HG03097 (cell line): ENCODE data around the gene PAM16.

Experiments used
- ATAC-seq: cut with Tn5 transposase; IDR thresholded peaks from one replicate; pipeline ENCODE4 v1.9.1; 2021; ENCODE audit not compliant: unreplicated experiment, low FRiP score

The PAM16 gene

GRCh38 chr16:4307215-4308037 is 43.7 kb downstream of the PAM16 start:
- ATAC-seq, result peak; percentile 88

- no peak for ATAC-seq
Observed at GRCh38 chr16:4306470-4307214, 44.5 kb downstream of the PAM16 start.

- ATAC-seq, result no peak
Observed at GRCh38 chr16:4303973-4304372, 47.1 kb downstream of the PAM16 start.

- ATAC-seq, result no peak
Observed at GRCh38 chr16:4301968-4302367, 49.2 kb downstream of the PAM16 start.

GRCh38 chr16:4301177-4301576 is 49.9 kb downstream of the PAM16 start:
- ATAC-seq, result no peak

- ATAC-seq, result no peak
Observed at GRCh38 chr16:4298761-4299522, 52.2 kb downstream of the PAM16 start.

- ATAC-seq, result no peak
Observed at GRCh38 chr16:4297480-4297879, 53.6 kb downstream of the PAM16 start.

- ATAC-seq, result no peak
Observed at GRCh38 chr16:4295581-4295980, 55.5 kb downstream of the PAM16 start.

- ATAC-seq, result no peak
Observed at GRCh38 chr16:4293822-4294457, 57.2 kb downstream of the PAM16 start.

- no peak for ATAC-seq
Observed at GRCh38 chr16:4293181-4293716, 57.9 kb downstream of the PAM16 start.

- no peak for ATAC-seq
Observed at GRCh38 chr16:4291699-4292098, 59.4 kb downstream of the PAM16 start.
